Neural crest cell (in vitro differentiated cells): ENCODE measurements around the gene CHAC1. TPM values are rescaled to one million over a fixed set of nuclear protein-coding genes. Genes with fewer than 3 reads are reported as not detected.
A peak's percentile ranks its signal among the peaks of the same experiment; 100 is the strongest.

Source experiments
- DNase-seq: peaks from one replicate; pipeline ENCODE4 v3.0.0; 2021; ENCODE audit warnings: low read depth, mixed read lengths, low spot score
- H3K27ac Mint-ChIP-seq: one replicate; pipeline ENCODE4 v1.8.0; 2021; ENCODE audit warnings: mild to moderate bottlenecking, mixed read lengths; ENCODE audit not compliant: unreplicated experiment
- H3K27me3 Mint-ChIP-seq: 2 replicates; pipeline ENCODE4 v1.8.0; 2021; ENCODE audit warnings: low read depth, mild to moderate bottlenecking, mixed read lengths
- H3K36me3 Mint-ChIP-seq: 2 replicates; pipeline ENCODE4 v1.8.0; 2021; ENCODE audit warnings: low read depth, mild to moderate bottlenecking, mixed read lengths
- H3K4me1 Mint-ChIP-seq: 2 replicates; pipeline ENCODE4 v1.8.0; 2021; ENCODE audit warnings: mixed read lengths
- H3K4me3 Mint-ChIP-seq: one replicate; pipeline ENCODE4 v1.8.0; 2021; ENCODE audit warnings: mild to moderate bottlenecking, mixed read lengths
- H3K9me3 Mint-ChIP-seq: 2 replicates; pipeline ENCODE4 v1.8.0; 2021; ENCODE audit warnings: mixed read lengths
- CTCF ChIP-seq: fragments of 200-600 bp; sonication (generic); conservative IDR thresholded peaks from 2 replicates; pipeline ENCODE4 v1.5.0; 2021; ENCODE audit warnings: antibody characterized with exemption, mild to moderate bottlenecking
- total RNA-seq: library from RNA; stranded (reverse); gene quantifications from 2 replicates; pipeline ENCODE4 v1.2.1, GENCODE V29; 2021

Gene CHAC1
- total RNA-seq, 1 donor from 2014 or later: 6.8 TPM

GRCh38 chr15:40984964-40985363 is 31.7 kb downstream of the CHAC1 start:
- H3K36me3 Mint-ChIP-seq: peaks cover 9% of the 10 kb centered on the region
- H3K27me3 Mint-ChIP-seq: no peaks in the 10 kb centered on the region

GRCh38 chr15:40985541-40986330 is 32.5 kb downstream of the CHAC1 start:
- H3K4me3 Mint-ChIP-seq: no peak overlapping the region
- H3K36me3 Mint-ChIP-seq: peaks cover 9% of the 10 kb centered on the region
- no peaks in the 10 kb centered on the region for H3K27me3 Mint-ChIP-seq
- H3K27ac Mint-ChIP-seq: no peak overlapping the region
- no peaks in the 10 kb centered on the region for H3K9me3 Mint-ChIP-seq
- H3K4me1 Mint-ChIP-seq: no peaks in the 10 kb centered on the region
- no peak for DNase-seq
- no peak for TF ChIP-seq CTCF

More at GRCh38 chr15:40984964-40985363, 31.7 kb downstream of the CHAC1 start:
- TF ChIP-seq CTCF: no peak
- Mint-ChIP-seq H3K9me3 (no peaks in the 10 kb centered on the region), H3K4me1 (no peaks in the 10 kb centered on the region), H3K4me3 (no peak overlapping the region), H3K27ac (peak overlapping the region; percentile 83)
- no peak for DNase-seq

GRCh38 chr15:40986820-40987219 is 33.5 kb downstream of the CHAC1 start:
- H3K4me3 Mint-ChIP-seq: no peak overlapping the region
- no peaks in the 10 kb centered on the region for H3K9me3 Mint-ChIP-seq
- no peak for TF ChIP-seq CTCF
- no peak overlapping the region for H3K27ac Mint-ChIP-seq
- peaks cover 9% of the 10 kb centered on the region for H3K36me3 Mint-ChIP-seq
- no peaks in the 10 kb centered on the region for H3K4me1 Mint-ChIP-seq
- no peak for DNase-seq
- H3K27me3 Mint-ChIP-seq: no peaks in the 10 kb centered on the region

- Mint-ChIP-seq H3K36me3 (peaks cover 9% of the 10 kb centered on the region), H3K4me3 (no peak overlapping the region), H3K27me3 (no peaks in the 10 kb centered on the region), H3K9me3 (no peaks in the 10 kb centered on the region), H3K4me1 (no peaks in the 10 kb centered on the region), H3K27ac (no peak overlapping the region)
- no peak for DNase-seq
- TF ChIP-seq CTCF: no peak
Observed at GRCh38 chr15:40988156-40988555, 34.9 kb downstream of the CHAC1 start.

- no peak overlapping the region for H3K27ac Mint-ChIP-seq
- no peak overlapping the region for H3K4me3 Mint-ChIP-seq
- no peaks in the 10 kb centered on the region for H3K27me3 Mint-ChIP-seq
Observed at GRCh38 chr15:40990080-40990479, 36.8 kb downstream of the CHAC1 start.

More at GRCh38 chr15:40990080-40990479, 36.8 kb downstream of the CHAC1 start:
- TF ChIP-seq CTCF: no peak
- Mint-ChIP-seq H3K36me3 (peaks cover 9% of the 10 kb centered on the region), H3K4me1 (no peaks in the 10 kb centered on the region), H3K9me3 (no peaks in the 10 kb centered on the region)
- no peak for DNase-seq
